ENCODE measurements around the gene TGM2. TPM values are rescaled to one million over a fixed set of nuclear protein-coding genes. Genes with fewer than 3 reads are reported as not detected.

Gene TGM2
- total RNA-seq, 1 donor from 2014 or later: 529 TPM

GRCh38 chr20:38157635-38158495 is 7.2 kb downstream of the TGM2 start:
- H3K27ac ChIP-seq: peak overlapping the region; percentile 88 to 89
- DNase-seq (ENCODE audit: low spot score in 2 of 2): no peak
- TF ChIP-seq CTCF (IDR thresholded peaks at IDR 0.05): peak in 1 of 3 experiments; percentile 3
- intact Hi-C loops (cut with DNase I): no loop called here
- H3K27me3 ChIP-seq: no peaks in the 10 kb centered on the region
- peaks cover 21 to 25% of the 10 kb centered on the region in 2 donors for H3K36me3 ChIP-seq
- H3K9me3 ChIP-seq: no peaks in the 10 kb centered on the region
- peaks cover 5 to 35% of the 10 kb centered on the region in 2 donors for H3K4me1 ChIP-seq
- H3K4me3 ChIP-seq: no peak overlapping the region

GRCh38 chr20:38156888-38157634 is 8.0 kb downstream of the TGM2 start:
- no peak for TF ChIP-seq CTCF (IDR thresholded peaks at IDR 0.05)
- Histone ChIP-seq H3K27ac (peak overlapping the region; percentile 88 to 89), H3K9me3 (no peaks in the 10 kb centered on the region), H3K4me3 (no peak overlapping the region), H3K27me3 (no peaks in the 10 kb centered on the region), H3K4me1 (peaks cover 8 to 42% of the 10 kb centered on the region in 2 donors), H3K36me3 (peaks cover 21 to 25% of the 10 kb centered on the region in 2 donors)
- peak; percentile 69 to 88 for DNase-seq (ENCODE audit: low spot score in 2 of 2)
- intact Hi-C loops (cut with DNase I): no loop called here

- DNase-seq (ENCODE audit: low spot score in 2 of 2): no peak
- Histone ChIP-seq H3K36me3 (peaks cover 21 to 25% of the 10 kb centered on the region in 2 donors), H3K27me3 (no peaks in the 10 kb centered on the region), H3K27ac (peak overlapping the region; percentile 88 to 89), H3K4me1 (peaks cover 13 to 50% of the 10 kb centered on the region in 2 donors), H3K9me3 (no peaks in the 10 kb centered on the region), H3K4me3 (no peak overlapping the region)
- intact Hi-C loops (cut with DNase I): no loop called here
- no peak for TF ChIP-seq CTCF (IDR thresholded peaks at IDR 0.05)
Measured at GRCh38 chr20:38156280-38156679, 8.8 kb downstream of the TGM2 start.

GRCh38 chr20:38155811-38156210 is 9.3 kb downstream of the TGM2 start:
- peaks cover 13 to 53% of the 10 kb centered on the region in 2 donors for H3K4me1 ChIP-seq
- peak overlapping the region; percentile 88 to 89 for H3K27ac ChIP-seq
- no peak for DNase-seq (ENCODE audit: low spot score in 2 of 2)
- no peaks in the 10 kb centered on the region for H3K27me3 ChIP-seq
- H3K36me3 ChIP-seq: peaks cover 23 to 28% of the 10 kb centered on the region in 2 donors
- intact Hi-C loops (cut with DNase I): no loop called here
- H3K9me3 ChIP-seq: no peaks in the 10 kb centered on the region
- TF ChIP-seq CTCF (IDR thresholded peaks at IDR 0.05): no peak
- H3K4me3 ChIP-seq: no peak overlapping the region

- Histone ChIP-seq H3K4me3 (no peak overlapping the region), H3K9me3 (no peaks in the 10 kb centered on the region), H3K36me3 (peaks cover 39 to 43% of the 10 kb centered on the region in 2 donors), H3K4me1 (peaks cover 13 to 41% of the 10 kb centered on the region in 2 donors), H3K27ac (peak overlapping the region; percentile 88 to 89), H3K27me3 (no peaks in the 10 kb centered on the region)
- no peak for TF ChIP-seq CTCF (IDR thresholded peaks at IDR 0.05)
- intact Hi-C loops (cut with DNase I): loop anchor here (2.0 kb wide), 1 partner anchor 43 kb away; no protein-coding TSS in a partner anchor
- DNase-seq (ENCODE audit: low spot score in 2 of 2): no peak
Measured at GRCh38 chr20:38153401-38153800, 11.7 kb downstream of the TGM2 start.

Measured in ascending aorta (tissue), 2 donors.